Endodermal cell (in vitro differentiated cells): ENCODE results near the gene APPBP2. TPM values are rescaled to one million over a fixed set of nuclear protein-coding genes. Genes with fewer than 3 reads are reported as not detected.
"Not testable (repeated sequence)": the region's sequence is repeated elsewhere in the genome, so short reads cannot be mapped to it uniquely, and the experiment has no call there.

Source experiments
- DNase-seq: peaks from one replicate; pipeline ENCODE4 v3.0.0-alpha.2; 2017
- H3K27ac ChIP-seq: 2 replicates; pipeline ENCODE4 v1.5.1; 2013; ENCODE audit warnings: mild to moderate bottlenecking, low read depth, low read length, moderate library complexity
- H3K27me3 ChIP-seq: 2 replicates; pipeline ENCODE4 v1.6.1; 2013; ENCODE audit warnings: mild to moderate bottlenecking, low read length, moderate library complexity; ENCODE audit not compliant: insufficient read depth, control insufficient read depth, poor library complexity, severe bottlenecking
- H3K36me3 ChIP-seq: 2 replicates; pipeline ENCODE4 v1.7.0; 2013; ENCODE audit warnings: mild to moderate bottlenecking, low read length, moderate library complexity; ENCODE audit not compliant: control insufficient read depth, insufficient read depth
- H3K4me1 ChIP-seq: one replicate; pipeline ENCODE4 v1.7.0; 2013; ENCODE audit warnings: low read length; ENCODE audit not compliant: control insufficient read depth, insufficient read depth
- H3K4me3 ChIP-seq: 2 replicates; pipeline ENCODE4 v1.5.1; 2013; ENCODE audit warnings: mild to moderate bottlenecking, low read length, moderate library complexity
- H3K9ac ChIP-seq: 2 replicates; pipeline ENCODE4 v1.6.1; 2013; ENCODE audit warnings: mild to moderate bottlenecking, low read length, moderate library complexity; ENCODE audit not compliant: poor library complexity, severe bottlenecking; ENCODE audit errors: extremely low read depth
- H3K9me3 ChIP-seq: 2 replicates; pipeline ENCODE4 v1.6.1; 2013; ENCODE audit warnings: mild to moderate bottlenecking, low read length, moderate library complexity; ENCODE audit not compliant: control insufficient read depth
- H3K27ac Mint-ChIP-seq: 2 replicates; pipeline ENCODE4 v1.8.0; 2020; ENCODE audit warnings: mixed read lengths
- H3K27me3 Mint-ChIP-seq: 2 replicates; pipeline ENCODE4 v1.8.0; 2021; ENCODE audit warnings: mild to moderate bottlenecking, mixed read lengths; ENCODE audit not compliant: insufficient read depth
- H3K36me3 Mint-ChIP-seq: 2 replicates; pipeline ENCODE4 v1.8.0; 2020; ENCODE audit warnings: low read depth, mixed read lengths
- H3K4me1 Mint-ChIP-seq: 2 replicates; pipeline ENCODE4 v1.8.0; 2020; ENCODE audit warnings: mixed read lengths
- H3K4me3 Mint-ChIP-seq: 2 replicates; pipeline ENCODE4 v1.8.0; 2020; ENCODE audit warnings: mild to moderate bottlenecking, moderate library complexity, mixed read lengths
- H3K9me3 Mint-ChIP-seq: 2 replicates; pipeline ENCODE4 v1.8.0; 2020; ENCODE audit warnings: mild to moderate bottlenecking, mixed read lengths
- CTCF ChIP-seq: fragments of 200-600 bp; sonication (generic); conservative IDR thresholded peaks from 2 replicates; pipeline ENCODE4 v1.5.0; 2021; ENCODE audit warnings: antibody characterized with exemption, mild to moderate bottlenecking
- WGBS, 2 experiments: methylation state at CpG; one replicate each; pipeline versions ENCODE4 v1.1.5 to v1.1.7; 2013; ENCODE audit warnings: missing lambda C conversion rate in 2 of 2, mixed read lengths in 1 of 2; ENCODE audit not compliant: insufficient coverage in 1 of 2, insufficient read length in 1 of 2; 5-methylcytosine and 5-hydroxymethylcytosine counted together
- total RNA-seq, 2 donors: library from RNA; stranded (reverse); fragmentation: NEBNext Ultra II Directional in 1 of 2; extraction: Animal tissue kit (Norgen Biotek cat#: 25700) in 1 of 2; gene quantifications; 2 replicates in 1 of 2; 3 replicates in 1 of 2; pipeline ENCODE4 v1.2.1, GENCODE V29; 2021

The APPBP2 gene
- total RNA-seq, 2 donors from 2014 or later = 25.3 to 28.1 TPM

DNA sequence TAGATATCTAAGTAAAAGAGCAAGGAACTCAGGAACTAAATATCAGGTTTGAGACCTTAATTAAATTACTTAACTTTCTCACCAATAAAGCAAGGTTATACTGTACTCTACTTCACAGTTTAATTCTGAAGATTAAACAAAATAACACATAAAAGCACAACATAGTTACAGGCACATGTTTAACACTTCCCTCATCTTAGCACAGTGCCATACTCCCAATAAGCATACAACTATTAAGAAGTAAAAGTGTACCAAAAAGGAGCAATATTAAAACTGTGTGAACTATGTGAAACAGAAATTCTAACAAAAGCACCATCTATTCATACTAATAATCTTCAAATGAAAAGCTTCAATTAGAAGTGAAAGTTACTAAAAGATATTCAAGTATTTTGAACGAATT lies 2.2 kb downstream of the APPBP2 start:
- Histone ChIP-seq H3K27ac (no peak overlapping the region), H3K9me3 (peaks cover 8% of the 10 kb centered on the region), H3K9ac (peak overlapping the region; percentile 96), H3K4me1 (no peaks in the 10 kb centered on the region), H3K27me3 (no peaks in the 10 kb centered on the region), H3K4me3 (peak overlapping the region; percentile 92), H3K36me3 (peaks cover 19% of the 10 kb centered on the region)
- WGBS, 2 experiments = 100% methylated on average over 1 of the region's 1 CpG; no CpG with 5 or more reads in 1 of the 2 experiments
- Mint-ChIP-seq H3K27me3 (no peaks in the 10 kb centered on the region), H3K27ac (no peak overlapping the region), H3K4me3 (peak overlapping the region; percentile 87), H3K36me3 (peaks cover 19% of the 10 kb centered on the region), H3K9me3 (peaks cover 8% of the 10 kb centered on the region), H3K4me1 (peaks cover 6% of the 10 kb centered on the region)
- DNase-seq = no peak
- no peak for TF ChIP-seq CTCF

GRCh38 chr17:60522889-60523626 lies 3.0 kb downstream of the APPBP2 start:
- H3K27ac Mint-ChIP-seq = no peak overlapping the region
- Histone ChIP-seq H3K9me3 (peaks cover 5% of the 10 kb centered on the region), H3K9ac (no peak overlapping the region), H3K4me3 (peak overlapping the region; percentile 13), H3K27ac (no peak overlapping the region), H3K36me3 (peaks cover 21% of the 10 kb centered on the region), H3K27me3 (no peaks in the 10 kb centered on the region), H3K4me1 (no peaks in the 10 kb centered on the region)
- H3K27me3 Mint-ChIP-seq = no peaks in the 10 kb centered on the region
- DNase-seq = peak; percentile 24
- peaks cover 6% of the 10 kb centered on the region for H3K4me1 Mint-ChIP-seq
- no peak overlapping the region for H3K4me3 Mint-ChIP-seq
- H3K36me3 Mint-ChIP-seq = peaks cover 17% of the 10 kb centered on the region
- H3K9me3 Mint-ChIP-seq = peaks cover 4% of the 10 kb centered on the region
- WGBS, 2 experiments = 88 to 100% methylated on average over 1 to 3 of the region's 3 CpGs
- TF ChIP-seq CTCF = no peak

GRCh38 chr17:60519795-60520194 lies 6.2 kb downstream of the APPBP2 start:
- Histone ChIP-seq H3K36me3 (peaks cover 20% of the 10 kb centered on the region), H3K4me3 (no peak overlapping the region), H3K27ac (no peak overlapping the region), H3K9ac (no peak overlapping the region), H3K4me1 (no peaks in the 10 kb centered on the region), H3K27me3 (no peaks in the 10 kb centered on the region), H3K9me3 (no peaks in the 10 kb centered on the region)
- Mint-ChIP-seq H3K4me1 (peaks cover 5% of the 10 kb centered on the region), H3K36me3 (peaks cover 23% of the 10 kb centered on the region), H3K27me3 (no peaks in the 10 kb centered on the region), H3K27ac (no peak overlapping the region), H3K4me3 (no peak overlapping the region), H3K9me3 (no peaks in the 10 kb centered on the region)
- DNase-seq = peak; percentile 20
- WGBS, 2 experiments = 71 to 97% methylated on average over 1 to 3 of the region's 4 CpGs
- TF ChIP-seq CTCF = no peak

DNA sequence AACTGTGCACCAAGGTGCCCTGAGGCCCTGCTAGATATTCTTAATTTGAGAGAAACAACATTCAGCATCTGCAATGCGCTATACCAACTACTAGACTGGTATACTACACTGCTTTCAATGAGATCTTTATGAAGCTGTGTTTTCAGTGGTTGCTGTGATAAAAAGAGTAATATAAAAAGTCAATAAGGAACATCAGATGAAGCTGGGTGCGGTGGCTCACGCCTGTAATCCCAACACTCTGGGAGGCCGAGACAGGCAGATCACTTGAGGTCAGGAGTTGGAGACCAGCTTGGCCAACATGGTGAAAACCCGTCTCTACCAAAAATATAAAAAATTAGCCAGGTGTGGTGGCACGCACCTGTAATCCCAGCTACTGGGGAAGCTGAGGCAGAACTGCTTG lies 10.4 kb downstream of the APPBP2 start:
- H3K9me3 Mint-ChIP-seq, H3K9me3 ChIP-seq, H3K4me1 ChIP-seq, H3K4me3 ChIP-seq, H3K4me1 Mint-ChIP-seq, H3K4me3 Mint-ChIP-seq, H3K27ac Mint-ChIP-seq, H3K9ac ChIP-seq, H3K27ac ChIP-seq, H3K27me3 ChIP-seq, H3K27me3 Mint-ChIP-seq: not testable (repeated sequence)
- 91 to 97% methylated on average over 5 to 6 of the region's 6 CpGs for WGBS, 2 experiments
- peaks cover 51% of the 10 kb centered on the region for H3K36me3 Mint-ChIP-seq
- peaks cover 34% of the 10 kb centered on the region for H3K36me3 ChIP-seq
- peak; percentile 14 for DNase-seq

DNA sequence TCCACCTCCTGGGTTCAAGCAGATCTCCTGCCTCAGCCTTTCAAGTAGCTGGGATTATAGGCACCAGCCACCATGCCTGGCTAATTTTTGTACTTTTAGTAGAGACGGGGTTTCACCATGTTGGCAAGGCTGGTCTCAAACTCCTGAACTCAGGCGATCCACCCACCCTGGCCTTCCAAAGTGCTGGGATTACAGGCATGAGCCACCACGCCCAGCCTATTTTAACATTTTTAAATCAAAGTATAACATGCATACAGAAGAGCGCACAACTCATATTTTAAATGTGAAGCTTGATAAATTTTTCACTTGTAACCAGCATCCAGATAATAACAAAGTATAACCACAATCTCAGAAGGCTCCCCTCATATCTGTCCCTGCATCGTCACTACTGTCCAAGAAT lies 10.8 kb downstream of the APPBP2 start:
- H3K4me3 Mint-ChIP-seq, H3K27me3 ChIP-seq, H3K4me1 Mint-ChIP-seq, H3K4me1 ChIP-seq, H3K9ac ChIP-seq, H3K9me3 Mint-ChIP-seq, H3K27ac Mint-ChIP-seq, H3K9me3 ChIP-seq, H3K4me3 ChIP-seq, H3K27me3 Mint-ChIP-seq, H3K27ac ChIP-seq: not testable (repeated sequence)
- H3K36me3 Mint-ChIP-seq = peaks cover 49% of the 10 kb centered on the region
- peaks cover 34% of the 10 kb centered on the region for H3K36me3 ChIP-seq
- DNase-seq = peak; percentile 7
- 98 to 100% methylated on average over 3 to 5 of the region's 5 CpGs for WGBS, 2 experiments
